ENCODE data around the gene C17orf113. TPM values are rescaled to one million over a fixed set of nuclear protein-coding genes. Genes with fewer than 3 reads are reported as not detected.
A peak's percentile ranks its signal among the peaks of the same experiment; 100 is the strongest.

C17orf113 gene
- total RNA-seq, 1 donor from 2014 or later: 2.2 TPM

GRCh38 chr17:42067371-42068091 is 17.1 kb upstream of the C17orf113 start:
- H3K27ac Mint-ChIP-seq (ENCODE audit: unreplicated experiment): no peak overlapping the region
- peaks cover 24% of the 10 kb centered on the region for H3K27me3 Mint-ChIP-seq (ENCODE audit: low read depth)
- DNase-seq (ENCODE audit: low read depth, low spot score): peak; percentile 77
- H3K9me3 Mint-ChIP-seq: no peaks in the 10 kb centered on the region
- H3K36me3 Mint-ChIP-seq (ENCODE audit: low read depth): no peaks in the 10 kb centered on the region
- no peak overlapping the region for H3K4me3 Mint-ChIP-seq
- peak; percentile 84 for TF ChIP-seq CTCF (conservative IDR thresholded peaks at IDR 0.05)
- peaks cover 6% of the 10 kb centered on the region for H3K4me1 Mint-ChIP-seq

GRCh38 chr17:42065201-42065600 is 14.8 kb upstream of the C17orf113 start:
- H3K36me3 Mint-ChIP-seq (ENCODE audit: low read depth): no peaks in the 10 kb centered on the region
- no peak overlapping the region for H3K4me3 Mint-ChIP-seq
- no peak for DNase-seq (ENCODE audit: low read depth, low spot score)
- H3K27ac Mint-ChIP-seq (ENCODE audit: unreplicated experiment): peak overlapping the region; percentile 52
- peaks cover 6% of the 10 kb centered on the region for H3K4me1 Mint-ChIP-seq
- no peaks in the 10 kb centered on the region for H3K9me3 Mint-ChIP-seq
- no peak for TF ChIP-seq CTCF (conservative IDR thresholded peaks at IDR 0.05)
- H3K27me3 Mint-ChIP-seq (ENCODE audit: low read depth): peaks cover 3% of the 10 kb centered on the region

GRCh38 chr17:42062681-42063080 is 12.3 kb upstream of the C17orf113 start:
- DNase-seq (ENCODE audit: low read depth, low spot score): no peak
- no peak for TF ChIP-seq CTCF (conservative IDR thresholded peaks at IDR 0.05)
- Mint-ChIP-seq H3K9me3 (no peaks in the 10 kb centered on the region), H3K27me3 (ENCODE audit: low read depth) (no peaks in the 10 kb centered on the region), H3K4me1 (peaks cover 6% of the 10 kb centered on the region), H3K27ac (ENCODE audit: unreplicated experiment) (no peak overlapping the region), H3K36me3 (ENCODE audit: low read depth) (no peaks in the 10 kb centered on the region), H3K4me3 (no peak overlapping the region)

- no peak for DNase-seq (ENCODE audit: low read depth, low spot score)
- H3K9me3 Mint-ChIP-seq: no peaks in the 10 kb centered on the region
Observed at GRCh38 chr17:42061646-42062487, 11.5 kb upstream of the C17orf113 start.

GRCh38 chr17:42060231-42060630 is 9.8 kb upstream of the C17orf113 start:
- Mint-ChIP-seq H3K36me3 (ENCODE audit: low read depth) (no peaks in the 10 kb centered on the region), H3K4me3 (no peak overlapping the region), H3K4me1 (peaks cover 12% of the 10 kb centered on the region), H3K27ac (ENCODE audit: unreplicated experiment) (no peak overlapping the region), H3K27me3 (ENCODE audit: low read depth) (peaks cover 5% of the 10 kb centered on the region), H3K9me3 (no peaks in the 10 kb centered on the region)
- no peak for TF ChIP-seq CTCF (conservative IDR thresholded peaks at IDR 0.05)
- DNase-seq (ENCODE audit: low read depth, low spot score): no peak

More at GRCh38 chr17:42061646-42062487, 11.5 kb upstream of the C17orf113 start:
- no peak for TF ChIP-seq CTCF (conservative IDR thresholded peaks at IDR 0.05)
- Mint-ChIP-seq H3K36me3 (ENCODE audit: low read depth) (no peaks in the 10 kb centered on the region), H3K27ac (ENCODE audit: unreplicated experiment) (no peak overlapping the region), H3K4me3 (no peak overlapping the region), H3K27me3 (ENCODE audit: low read depth) (no peaks in the 10 kb centered on the region), H3K4me1 (peaks cover 6% of the 10 kb centered on the region)
